DOHH2 (cell line): Measurements from ENCODE around the gene NDUFAF5.

Experiments used
- H3F3A ChIP-seq: fragments of 200-600 bp; sonication (generic), shearing (Covaris generic); 2 replicates; pipeline ENCODE4 v1.6.0; 2016; ENCODE audit warnings: antibody characterized with exemption, mild to moderate bottlenecking; ENCODE audit not compliant: control insufficient read depth, insufficient read depth
- H3K27ac ChIP-seq: fragments of 200-600 bp; sonication (generic); 2 replicates; pipeline ENCODE4 v1.5.1; 2014; ENCODE audit warnings: low read depth, mild to moderate bottlenecking, low read length, moderate library complexity
- H3K27me3 ChIP-seq: fragments of 200-600 bp; sonication (generic); 2 replicates; pipeline ENCODE4 v1.6.1; 2014; ENCODE audit warnings: mild to moderate bottlenecking, low read length, mixed read lengths; ENCODE audit not compliant: control insufficient read depth
- H3K36me3 ChIP-seq: fragments of 200-600 bp; sonication (generic); 2 replicates; pipeline ENCODE4 v1.6.1; 2014; ENCODE audit warnings: mild to moderate bottlenecking, low read length, moderate library complexity, mixed read lengths; ENCODE audit not compliant: control insufficient read depth
- H3K4me1 ChIP-seq: fragments of 200-600 bp; sonication (generic); 2 replicates; pipeline ENCODE4 v1.6.1; 2014; ENCODE audit warnings: mild to moderate bottlenecking, low read length, mixed read lengths; ENCODE audit not compliant: control insufficient read depth
- H3K4me2 ChIP-seq: fragments of 200-600 bp; sonication (generic); 2 replicates; pipeline ENCODE4 v1.6.0; 2014; ENCODE audit warnings: mild to moderate bottlenecking, low read length, moderate library complexity
- H3K4me3 ChIP-seq: fragments of 200-600 bp; sonication (generic); 2 replicates; pipeline ENCODE4 v1.5.1; 2014; ENCODE audit warnings: mild to moderate bottlenecking, low read length, mixed read lengths
- H3K79me2 ChIP-seq: fragments of 200-600 bp; sonication (generic); 2 replicates; pipeline ENCODE4 v1.6.1; 2014; ENCODE audit warnings: mild to moderate bottlenecking, low read length, mixed read lengths; ENCODE audit not compliant: control insufficient read depth
- H3K9me2 ChIP-seq: fragments of 200-600 bp; sonication (generic); replicated peaks from 2 replicates; pipeline ENCODE4 v1.6.1; 2014; ENCODE audit warnings: mild to moderate bottlenecking, low read length, mixed read lengths; ENCODE audit not compliant: control insufficient read depth
- H3K9me3 ChIP-seq: fragments of 200-600 bp; sonication (generic); 2 replicates; pipeline ENCODE4 v1.6.1; 2014; ENCODE audit warnings: antibody characterized with exemption, low read length, mixed read lengths; ENCODE audit not compliant: control insufficient read depth, insufficient read depth
- H4K20me1 ChIP-seq: fragments of 200-600 bp; sonication (generic); 2 replicates; pipeline ENCODE4 v1.6.0; 2014; ENCODE audit warnings: low read depth, mild to moderate bottlenecking, antibody characterized with exemption, low read length, moderate library complexity; ENCODE audit not compliant: control insufficient read depth, insufficient read depth
- EZH2phosphoT487 ChIP-seq: fragments of 200-600 bp; sonication (generic); IDR thresholded peaks from 2 replicates; pipeline ENCODE4 v1.6.1; 2017; ENCODE audit warnings: borderline replicate concordance, mild to moderate bottlenecking, antibody characterized with exemption, low read length, moderate library complexity, mixed read lengths
- TF ChIP-seq, protein P1 (sequence below): fragments of 200-600 bp; sonication (generic); IDR thresholded peaks from one replicate; pipeline ENCODE4 v1.5.1; 2014; ENCODE audit warnings: antibody characterized with exemption, mild to moderate bottlenecking, low read depth, low read length; ENCODE audit not compliant: poor library complexity, severe bottlenecking

Gene NDUFAF5

DNA sequence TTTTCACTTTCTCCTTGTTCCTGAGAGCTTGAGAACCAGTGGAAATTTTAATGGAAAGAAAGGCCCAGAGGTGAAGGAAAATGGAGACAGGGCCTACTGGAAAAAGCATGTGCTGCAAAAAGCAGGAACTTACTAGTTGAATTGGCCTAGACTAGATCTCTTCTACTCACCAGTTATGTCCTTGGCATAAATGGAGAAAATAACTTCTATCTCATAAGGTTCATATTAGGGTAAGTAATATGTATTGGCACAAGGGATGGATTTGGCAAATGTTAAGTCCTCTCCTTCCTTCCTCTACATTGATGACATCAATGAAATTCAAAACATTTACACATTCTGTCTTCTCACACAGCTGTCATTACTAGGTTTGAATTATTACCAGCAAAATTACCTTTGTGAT lies 74.0 kb downstream of the NDUFAF5 start:
- Histone ChIP-seq H3K4me2 (no peak overlapping the region), H4K20me1 (no peaks in the 10 kb centered on the region), H3K27me3 (no peaks in the 10 kb centered on the region), H3K4me3 (no peak overlapping the region), H3K4me1 (no peaks in the 10 kb centered on the region), H3K36me3 (no peaks in the 10 kb centered on the region), H3K79me2 (no peaks in the 10 kb centered on the region), H3F3A (no peaks in the 10 kb centered on the region), H3K27ac (no peak overlapping the region), H3K9me3 (no peaks in the 10 kb centered on the region), H3K9me2 (no peaks in the 10 kb centered on the region)
- no peak for TF ChIP-seq EZH2phosphoT487
- TF ChIP-seq, protein P1, sequence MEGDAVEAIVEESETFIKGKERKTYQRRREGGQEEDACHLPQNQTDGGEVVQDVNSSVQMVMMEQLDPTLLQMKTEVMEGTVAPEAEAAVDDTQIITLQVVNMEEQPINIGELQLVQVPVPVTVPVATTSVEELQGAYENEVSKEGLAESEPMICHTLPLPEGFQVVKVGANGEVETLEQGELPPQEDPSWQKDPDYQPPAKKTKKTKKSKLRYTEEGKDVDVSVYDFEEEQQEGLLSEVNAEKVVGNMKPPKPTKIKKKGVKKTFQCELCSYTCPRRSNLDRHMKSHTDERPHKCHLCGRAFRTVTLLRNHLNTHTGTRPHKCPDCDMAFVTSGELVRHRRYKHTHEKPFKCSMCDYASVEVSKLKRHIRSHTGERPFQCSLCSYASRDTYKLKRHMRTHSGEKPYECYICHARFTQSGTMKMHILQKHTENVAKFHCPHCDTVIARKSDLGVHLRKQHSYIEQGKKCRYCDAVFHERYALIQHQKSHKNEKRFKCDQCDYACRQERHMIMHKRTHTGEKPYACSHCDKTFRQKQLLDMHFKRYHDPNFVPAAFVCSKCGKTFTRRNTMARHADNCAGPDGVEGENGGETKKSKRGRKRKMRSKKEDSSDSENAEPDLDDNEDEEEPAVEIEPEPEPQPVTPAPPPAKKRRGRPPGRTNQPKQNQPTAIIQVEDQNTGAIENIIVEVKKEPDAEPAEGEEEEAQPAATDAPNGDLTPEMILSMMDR, result no peak

DNA sequence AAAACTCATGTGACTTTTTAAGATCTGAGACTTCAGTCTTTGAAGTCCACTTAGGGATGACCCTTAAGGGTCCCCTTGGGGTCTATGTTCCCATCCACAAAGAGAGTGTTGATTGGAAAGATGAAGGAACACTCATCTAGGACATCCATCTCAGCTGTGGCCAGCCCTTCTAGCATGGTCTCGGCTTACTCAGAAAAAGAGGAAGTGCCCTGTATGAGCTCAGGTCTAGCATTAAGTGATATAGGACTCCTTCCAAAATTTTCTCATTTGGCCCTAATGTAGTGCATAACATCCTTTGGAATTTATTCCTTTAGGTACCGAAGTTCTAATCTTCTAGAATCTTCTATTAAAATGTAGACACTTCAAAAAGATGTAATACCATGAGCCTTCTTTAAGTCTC lies 77.4 kb downstream of the NDUFAF5 start:
- Histone ChIP-seq H3K79me2 (no peaks in the 10 kb centered on the region), H3K4me3 (no peak overlapping the region), H3K9me2 (no peaks in the 10 kb centered on the region), H3K27me3 (no peaks in the 10 kb centered on the region), H3K4me2 (no peak overlapping the region), H3F3A (no peaks in the 10 kb centered on the region), H3K9me3 (no peaks in the 10 kb centered on the region), H3K27ac (no peak overlapping the region), H3K4me1 (no peaks in the 10 kb centered on the region), H4K20me1 (no peaks in the 10 kb centered on the region), H3K36me3 (no peaks in the 10 kb centered on the region)
- TF ChIP-seq EZH2phosphoT487, result no peak
- TF ChIP-seq, protein P1, result no peak

DNA sequence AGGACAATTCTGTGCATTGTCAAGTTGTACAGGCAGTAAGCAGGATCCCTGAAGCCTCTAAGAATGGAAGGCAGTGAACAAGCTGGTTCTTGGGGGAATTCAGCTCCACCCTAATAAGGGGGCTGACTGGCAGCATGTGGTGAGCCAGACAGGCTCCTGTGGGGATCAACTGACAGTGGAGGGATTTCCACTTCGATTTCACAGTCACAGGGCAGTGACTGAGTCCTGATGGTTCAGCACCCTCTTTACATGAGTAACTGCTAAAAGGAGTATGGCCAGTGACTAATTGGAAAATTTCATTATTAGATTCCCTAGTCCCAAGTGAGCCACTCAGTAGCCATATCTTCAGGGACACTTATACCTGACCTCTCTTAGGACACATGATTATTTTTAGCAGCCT lies 78.4 kb downstream of the NDUFAF5 start:
- Histone ChIP-seq H3K4me2 (no peak overlapping the region), H3K36me3 (no peaks in the 10 kb centered on the region), H3K9me3 (no peaks in the 10 kb centered on the region), H3K27me3 (no peaks in the 10 kb centered on the region), H3K4me1 (no peaks in the 10 kb centered on the region), H3K27ac (no peak overlapping the region), H3F3A (no peaks in the 10 kb centered on the region), H3K4me3 (no peak overlapping the region), H4K20me1 (no peaks in the 10 kb centered on the region), H3K79me2 (no peaks in the 10 kb centered on the region), H3K9me2 (no peaks in the 10 kb centered on the region)
- TF ChIP-seq, protein P1, result no peak
- TF ChIP-seq EZH2phosphoT487, result no peak

- H3K27me3 ChIP-seq, result no peaks in the 10 kb centered on the region
These were observed 80.3 kb downstream of the NDUFAF5 start for GRCh38 chr20:13865156-13865555.

More at GRCh38 chr20:13865156-13865555, 80.3 kb downstream of the NDUFAF5 start:
- Histone ChIP-seq H3K27ac (no peak overlapping the region), H3K4me2 (no peak overlapping the region), H3K36me3 (no peaks in the 10 kb centered on the region), H3K4me1 (no peaks in the 10 kb centered on the region), H3K4me3 (no peak overlapping the region), H3K79me2 (no peaks in the 10 kb centered on the region), H3K9me3 (no peaks in the 10 kb centered on the region), H3F3A (no peaks in the 10 kb centered on the region), H4K20me1 (no peaks in the 10 kb centered on the region), H3K9me2 (no peaks in the 10 kb centered on the region)
- TF ChIP-seq, protein P1, result no peak
- TF ChIP-seq EZH2phosphoT487, result no peak
